ENCODE results near the gene SYCP3. TPM values are rescaled to one million over a fixed set of nuclear protein-coding genes. Genes with fewer than 3 reads are reported as not detected.
A peak's percentile ranks its signal among the peaks of the same experiment; 100 is the strongest.

SYCP3 gene
- total and polyA plus RNA-seq, 8 donors = 0.06 to 0.31 (median 0.25) TPM; not detected in 3

GRCh38 chr12:101764051-101764792 lies 25.0 kb upstream of the SYCP3 start:
- WGBS, 2 donors = 66 to 70% methylated on average over 5 of the region's 5 CpGs
- peaks cover 0 to 4% (median 0%) of the 10 kb centered on the region in 3 donors for H3K4me1 ChIP-seq
- no peak overlapping the region for H3K27ac ChIP-seq
- H3K36me3 ChIP-seq = no peaks in the 10 kb centered on the region
- H3K9me3 ChIP-seq = no peaks in the 10 kb centered on the region
- H3K4me3 ChIP-seq = no peak overlapping the region
- no peak for TF ChIP-seq CTCF (IDR thresholded peaks at IDR 0.05)
- intact Hi-C loops (cut with DNase I) = no loop called here
- ATAC-seq (no peak), DNase-seq (no peak), FAIRE-seq (no peak)
- H3K27me3 ChIP-seq = no peaks in the 10 kb centered on the region

- intact Hi-C loops (cut with DNase I) = no loop called here
- Histone ChIP-seq H3K27me3 (no peaks in the 10 kb centered on the region), H3K4me1 (peaks cover 0 to under 1% (median 0%) of the 10 kb centered on the region in 3 donors), H3K36me3 (no peaks in the 10 kb centered on the region), H3K4me3 (no peak overlapping the region), H3K9me3 (no peaks in the 10 kb centered on the region), H3K27ac (no peak overlapping the region)
- DNase-seq (no peak), FAIRE-seq (no peak), ATAC-seq (peak in 3 of 4 donors; percentile 24 to 77 (median 61))
- TF ChIP-seq CTCF (IDR thresholded peaks at IDR 0.05) = no peak
- 74 to 77% methylated on average over 6 of the region's 6 CpGs for WGBS, 2 donors
Observed at GRCh38 chr12:101763246-101763931, 24.1 kb upstream of the SYCP3 start.

GRCh38 chr12:101761781-101762180 lies 22.5 kb upstream of the SYCP3 start:
- intact Hi-C loops (cut with DNase I) = no loop called here
- DNase-seq = no peak
- no peaks in the 10 kb centered on the region for H3K9me3 ChIP-seq
- no peaks in the 10 kb centered on the region for H3K4me1 ChIP-seq
- H3K36me3 ChIP-seq = no peaks in the 10 kb centered on the region
- no peaks in the 10 kb centered on the region for H3K27me3 ChIP-seq
- 92 to 93% methylated on average over 4 of the region's 4 CpGs for WGBS, 2 donors
- H3K27ac ChIP-seq = no peak overlapping the region
- no peak for ATAC-seq
- no peak for FAIRE-seq
- no peak for TF ChIP-seq CTCF (IDR thresholded peaks at IDR 0.05)
- H3K4me3 ChIP-seq = no peak overlapping the region

GRCh38 chr12:101761350-101761749 lies 22.1 kb upstream of the SYCP3 start:
- 41 to 46% methylated on average over 5 of the region's 5 CpGs for WGBS, 2 donors
- no peak for TF ChIP-seq CTCF (IDR thresholded peaks at IDR 0.05)
- no peaks in the 10 kb centered on the region for H3K4me1 ChIP-seq
- DNase-seq (no peak), FAIRE-seq (no peak), ATAC-seq (peak in 2 of 4 donors; percentile 22 to 38)
- H3K27me3 ChIP-seq = no peaks in the 10 kb centered on the region
- no peak overlapping the region for H3K27ac ChIP-seq
- no peaks in the 10 kb centered on the region for H3K36me3 ChIP-seq
- intact Hi-C loops (cut with DNase I) = no loop called here
- H3K4me3 ChIP-seq = no peak overlapping the region
- H3K9me3 ChIP-seq = no peaks in the 10 kb centered on the region

Data from pancreas (tissue), 10 donors.